Fibroblast of mammary gland (primary cell): Measurements from ENCODE around the gene TF.

Source experiments
- DNase-seq: peaks from one replicate; pipeline ENCODE4 v3.0.0-alpha.2; 2010; ENCODE audit warnings: low read depth
- H3K4me3 ChIP-seq: 2 replicates; pipeline ENCODE4 v1.5.1; 2011; ENCODE audit warnings: low read depth, mild to moderate bottlenecking, low read length, moderate library complexity; ENCODE audit not compliant: control insufficient read depth
- TF ChIP-seq, protein P1 (sequence below): conservative IDR thresholded peaks from 2 replicates; pipeline ENCODE4 v1.5.1; 2011; ENCODE audit warnings: low read depth, low read length, inconsistent platforms; ENCODE audit not compliant: control insufficient read depth, insufficient read depth

Gene TF

DNA sequence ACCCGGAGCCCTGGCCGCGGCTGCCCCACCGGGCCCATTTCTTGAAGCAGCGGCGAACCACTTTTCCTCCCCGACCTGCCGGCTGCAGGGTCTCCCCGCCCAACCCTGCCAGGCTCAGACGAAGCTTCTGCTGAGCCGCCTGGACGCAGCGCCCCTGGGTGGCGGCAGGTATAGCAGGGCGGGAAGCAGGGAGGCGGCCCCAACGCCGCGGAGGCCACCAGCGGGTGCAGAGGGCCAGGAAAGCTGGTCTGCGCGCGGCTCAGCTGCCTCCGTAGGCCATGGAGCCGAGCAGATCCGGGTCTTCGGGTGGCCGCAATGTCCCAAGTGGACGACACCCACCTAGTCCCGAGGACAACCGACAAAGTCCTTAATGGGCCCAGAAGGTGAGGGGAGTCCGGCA lies 37.6 kb downstream of the TF start:
- no peak for DNase-seq
- TF ChIP-seq, protein P1, sequence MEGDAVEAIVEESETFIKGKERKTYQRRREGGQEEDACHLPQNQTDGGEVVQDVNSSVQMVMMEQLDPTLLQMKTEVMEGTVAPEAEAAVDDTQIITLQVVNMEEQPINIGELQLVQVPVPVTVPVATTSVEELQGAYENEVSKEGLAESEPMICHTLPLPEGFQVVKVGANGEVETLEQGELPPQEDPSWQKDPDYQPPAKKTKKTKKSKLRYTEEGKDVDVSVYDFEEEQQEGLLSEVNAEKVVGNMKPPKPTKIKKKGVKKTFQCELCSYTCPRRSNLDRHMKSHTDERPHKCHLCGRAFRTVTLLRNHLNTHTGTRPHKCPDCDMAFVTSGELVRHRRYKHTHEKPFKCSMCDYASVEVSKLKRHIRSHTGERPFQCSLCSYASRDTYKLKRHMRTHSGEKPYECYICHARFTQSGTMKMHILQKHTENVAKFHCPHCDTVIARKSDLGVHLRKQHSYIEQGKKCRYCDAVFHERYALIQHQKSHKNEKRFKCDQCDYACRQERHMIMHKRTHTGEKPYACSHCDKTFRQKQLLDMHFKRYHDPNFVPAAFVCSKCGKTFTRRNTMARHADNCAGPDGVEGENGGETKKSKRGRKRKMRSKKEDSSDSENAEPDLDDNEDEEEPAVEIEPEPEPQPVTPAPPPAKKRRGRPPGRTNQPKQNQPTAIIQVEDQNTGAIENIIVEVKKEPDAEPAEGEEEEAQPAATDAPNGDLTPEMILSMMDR: no peak
- H3K4me3 ChIP-seq: no peak overlapping the region

DNA sequence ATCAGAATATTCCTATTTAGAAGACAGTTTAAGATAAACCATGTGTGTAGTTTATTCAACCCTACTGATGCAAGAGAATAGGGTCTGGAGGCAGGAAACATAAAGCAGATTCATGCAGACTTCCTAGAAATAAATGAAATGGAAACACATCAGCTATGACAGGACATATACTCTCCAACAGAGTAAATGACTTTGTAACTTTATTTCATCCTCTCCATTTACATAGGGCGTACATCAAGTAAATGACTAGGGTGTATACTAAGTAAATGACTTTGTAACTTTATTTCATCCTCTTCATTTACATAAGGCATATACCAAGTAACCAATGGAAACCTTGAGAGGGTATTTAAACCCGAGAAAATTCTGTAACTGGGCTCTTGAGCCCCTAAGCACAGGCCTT lies 41.8 kb downstream of the TF start:
- TF ChIP-seq, protein P1: no peak
- H3K4me3 ChIP-seq: no peak overlapping the region
- DNase-seq: no peak

DNA sequence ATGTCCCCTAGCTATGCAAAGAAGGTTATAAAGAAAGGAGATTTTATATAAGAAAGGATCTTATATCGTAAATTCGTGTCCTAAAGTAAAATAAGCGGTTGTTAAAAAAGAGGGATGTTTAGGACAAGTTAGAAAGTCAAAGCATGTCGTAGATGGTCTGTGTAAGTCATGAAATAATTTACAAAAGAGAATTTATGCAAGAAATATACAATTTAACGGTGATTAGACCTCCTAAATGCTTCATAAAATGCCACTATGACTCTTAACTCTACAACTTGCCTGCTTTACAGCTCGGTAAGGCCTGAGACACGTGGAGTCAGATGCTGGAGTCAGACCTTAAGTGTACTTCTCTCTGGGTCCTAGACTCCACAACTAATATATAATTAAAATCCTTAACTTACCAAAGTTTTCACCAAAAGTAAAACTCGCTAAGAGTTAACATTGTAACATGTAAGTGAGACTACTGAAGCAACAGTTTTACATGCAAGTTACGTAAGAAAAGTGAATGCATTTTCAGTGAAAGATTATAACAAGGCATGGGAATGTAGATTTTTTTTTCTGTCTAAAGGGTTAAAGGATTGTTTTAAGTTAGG lies 46.1 kb downstream of the TF start:
- peak; percentile 37 for DNase-seq
- H3K4me3 ChIP-seq: no peak overlapping the region
- TF ChIP-seq, protein P1: no peak

DNA sequence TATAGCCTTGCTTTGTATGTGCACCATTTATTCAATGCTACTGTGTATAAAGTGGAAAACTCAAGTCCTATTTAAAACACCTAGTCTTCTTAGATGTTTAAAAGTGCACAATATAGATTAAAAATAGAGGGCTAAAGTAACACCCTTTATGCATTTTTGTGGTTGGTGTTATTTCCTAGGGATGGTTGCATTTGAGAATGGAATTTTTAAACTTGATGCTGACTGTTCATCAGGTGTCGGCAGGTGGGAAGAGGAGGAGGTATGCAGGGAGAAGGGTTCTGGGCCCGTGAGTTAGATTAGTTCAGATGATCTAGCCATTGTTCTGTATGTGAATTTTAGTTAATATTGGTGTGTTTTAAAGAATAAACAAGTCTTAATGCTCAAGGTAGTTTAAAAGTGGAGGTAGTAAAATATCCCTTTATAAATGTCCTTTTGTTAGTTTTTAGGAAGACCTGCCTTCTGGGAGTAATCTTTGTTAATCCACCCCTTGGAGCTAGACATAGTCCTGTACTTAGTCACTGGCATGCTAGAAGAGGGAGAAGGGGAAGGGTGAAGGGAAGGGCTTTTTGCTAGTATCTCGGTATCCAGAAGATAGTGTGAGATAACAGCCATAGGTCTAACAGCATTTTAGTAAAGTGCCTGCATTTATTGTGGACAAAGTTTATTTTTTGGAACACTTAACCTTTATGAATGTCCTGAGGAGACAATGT lies 51.4 kb downstream of the TF start:
- TF ChIP-seq, protein P1: no peak
- no peak for DNase-seq

DNA sequence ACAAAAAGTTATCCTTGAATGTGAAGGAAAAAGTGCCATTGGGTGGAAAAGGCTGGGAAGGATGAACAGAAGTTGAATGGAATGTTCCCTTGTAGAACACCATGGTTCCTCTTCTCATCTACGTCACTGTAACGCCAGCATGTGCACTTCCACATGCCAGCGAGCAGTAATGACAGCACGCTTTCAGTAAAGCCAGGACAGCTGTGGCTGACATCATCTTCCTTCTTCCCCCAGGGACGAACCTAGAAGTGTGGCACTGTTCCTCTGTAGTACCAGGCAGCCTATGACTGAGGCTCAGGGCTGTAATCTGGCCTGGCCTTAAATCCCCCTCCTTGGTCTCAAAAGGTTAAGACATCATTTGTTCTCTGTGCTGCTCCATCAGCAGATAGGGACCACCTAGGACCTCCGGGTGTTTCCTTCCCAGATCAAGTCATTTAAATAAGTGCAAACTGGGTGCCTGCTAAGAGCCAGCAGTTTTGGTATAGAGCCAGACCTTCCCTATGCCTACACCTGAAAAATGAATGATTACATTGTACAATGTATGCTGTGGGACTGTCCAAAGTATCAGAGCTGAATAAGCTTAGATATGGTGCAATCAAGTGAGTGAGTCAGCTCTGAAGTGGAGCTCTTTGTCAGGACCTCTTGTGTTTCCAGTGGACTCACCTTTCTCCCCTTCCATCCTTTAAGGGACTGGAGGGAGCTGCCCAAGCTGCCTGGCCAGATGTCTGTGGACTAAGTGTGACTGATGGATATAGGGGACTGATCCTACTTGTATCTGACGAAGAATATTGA lies 53.8 kb downstream of the TF start:
- no peak overlapping the region for H3K4me3 ChIP-seq
- DNase-seq: peak; percentile 51
- TF ChIP-seq, protein P1: no peak

More for the DNA sequence above, 51.4 kb downstream of the TF start:
- no peak overlapping the region for H3K4me3 ChIP-seq

DNA sequence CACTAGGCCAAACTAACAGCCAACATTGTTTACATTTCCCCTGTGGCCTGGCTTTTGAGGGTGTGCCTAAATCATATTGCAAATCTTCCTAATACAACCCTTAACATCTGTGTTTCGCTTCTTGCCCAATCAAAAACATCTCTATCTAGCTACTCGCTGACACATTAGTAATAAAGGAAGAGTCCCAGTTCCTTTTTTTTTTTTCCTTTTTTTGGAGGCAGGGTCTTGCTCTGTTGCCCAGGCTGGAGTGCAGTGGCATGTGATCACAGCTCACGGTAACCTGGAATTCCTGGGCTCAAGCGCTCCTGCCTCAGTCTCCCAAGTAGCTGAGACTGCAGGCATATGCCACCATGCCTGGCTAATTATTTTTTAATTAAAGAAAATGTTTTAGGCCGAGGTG lies 57.3 kb downstream of the TF start:
- no peak for DNase-seq
- H3K4me3 ChIP-seq: no peak overlapping the region
- TF ChIP-seq, protein P1: no peak
